Measurements from ENCODE around the gene TNS3.

DNA sequence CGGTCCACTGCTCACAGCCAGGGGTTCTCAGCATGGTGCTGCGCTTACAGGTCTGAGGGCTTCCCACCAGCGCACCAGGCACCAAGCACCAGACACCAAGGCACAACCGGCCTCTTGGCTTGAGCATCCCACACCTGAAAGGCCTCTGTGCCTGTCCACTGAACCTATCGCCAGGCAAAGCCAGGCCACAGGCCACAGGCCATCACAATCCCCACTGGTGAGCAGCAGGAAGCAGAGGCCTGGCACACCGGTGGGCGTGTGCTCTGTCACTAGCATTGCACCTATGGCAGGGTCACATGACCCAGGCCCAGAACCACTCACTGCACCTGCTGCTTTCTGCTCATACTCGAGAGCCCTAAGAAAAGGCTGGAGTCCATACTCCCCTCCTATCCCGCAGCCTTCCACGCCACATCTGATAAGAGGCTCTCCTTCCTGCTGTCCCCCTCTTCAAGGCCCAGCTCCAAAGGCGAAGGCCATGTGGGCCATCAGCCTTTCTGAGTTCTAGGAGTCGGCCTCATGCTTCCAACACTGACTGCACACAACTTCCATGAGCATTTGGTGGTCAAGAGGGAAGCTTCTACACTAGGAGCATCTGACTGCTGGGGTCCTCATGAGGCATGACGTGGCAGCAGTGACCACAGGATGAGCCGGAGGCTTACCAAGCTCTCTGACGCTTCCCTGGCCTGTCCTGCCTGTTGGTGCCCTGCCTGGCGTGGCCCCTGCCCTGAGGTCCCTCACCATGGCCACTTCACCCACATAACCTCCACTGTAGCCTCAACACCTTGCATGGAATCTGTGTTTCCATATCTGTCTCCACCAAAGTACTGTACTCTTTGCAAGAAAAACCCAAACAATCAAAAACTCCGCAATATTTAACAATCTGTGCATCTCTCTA, 166.3 kb downstream of the TNS3 start:
- TF ChIP-seq CTCF (IDR thresholded peaks at IDR 0.05) (no peak), POLR2A (IDR thresholded peaks at IDR 0.05) (no peak)

Data from uterus (tissue), 2 donors.